Activated effector memory CD4-positive, alpha-beta T cell treated with anti-CD3 and anti-CD28 coated beads, Interleukin-2, amount 50 U/mL, for 16 hours (primary cell): ENCODE data around the gene IRX4.

Experiments used
- DNase-seq: peaks from one replicate; pipeline ENCODE4 v3.0.0-alpha.2; 2020

IRX4 gene

GRCh38 chr5:1912951-1913565 is 30.3 kb upstream of the IRX4 start:
- no peak for DNase-seq

GRCh38 chr5:1911773-1912235 is 29.1 kb upstream of the IRX4 start:
- DNase-seq, result no peak

- DNase-seq, result peak; percentile 57
Measured at GRCh38 chr5:1910861-1911772, 28.4 kb upstream of the IRX4 start.

GRCh38 chr5:1910081-1910760 is 27.5 kb upstream of the IRX4 start:
- peak; percentile 43 for DNase-seq

- DNase-seq, result peak; percentile 36
Measured at GRCh38 chr5:1909346-1909985, 26.7 kb upstream of the IRX4 start.

- peak; percentile 45 for DNase-seq
Measured at GRCh38 chr5:1908931-1909330, 26.2 kb upstream of the IRX4 start.

GRCh38 chr5:1907616-1908015 is 24.9 kb upstream of the IRX4 start:
- peak; percentile 37 for DNase-seq

- DNase-seq, result no peak
Measured at GRCh38 chr5:1905108-1905507, 22.4 kb upstream of the IRX4 start.

- DNase-seq, result no peak
Measured at GRCh38 chr5:1901983-1902382, 19.3 kb upstream of the IRX4 start.

- DNase-seq, result no peak
Measured at GRCh38 chr5:1901061-1901460, 18.3 kb upstream of the IRX4 start.

- DNase-seq, result no peak
Measured at GRCh38 chr5:1899201-1899600, 16.5 kb upstream of the IRX4 start.

GRCh38 chr5:1897816-1898450 is 15.2 kb upstream of the IRX4 start:
- no peak for DNase-seq

- no peak for DNase-seq
Measured at GRCh38 chr5:1897386-1897785, 14.7 kb upstream of the IRX4 start.

GRCh38 chr5:1896602-1897376 is 14.1 kb upstream of the IRX4 start:
- DNase-seq, result no peak

- DNase-seq, result no peak
Measured at GRCh38 chr5:1895739-1896420, 13.2 kb upstream of the IRX4 start.

GRCh38 chr5:1894243-1894642 is 11.5 kb upstream of the IRX4 start:
- no peak for DNase-seq

- DNase-seq, result no peak
Measured at GRCh38 chr5:1893754-1894153, 11.0 kb upstream of the IRX4 start.

- DNase-seq, result no peak
Measured at GRCh38 chr5:1892685-1893445, 10.1 kb upstream of the IRX4 start.

GRCh38 chr5:1892211-1892610 is 9.5 kb upstream of the IRX4 start:
- DNase-seq, result no peak

GRCh38 chr5:1891391-1891790 is 8.7 kb upstream of the IRX4 start:
- no peak for DNase-seq
